Heart left ventricle (tissue), 13 donors: Measurements from ENCODE around the gene FTO.

Source experiments
- CTCF ChIP-seq, 12 donors: fragments of 200-600 bp; sonication (generic) in 4 of 12; IDR thresholded peaks; one replicate each; pipeline versions ENCODE4 v1.5.0 to v1.8.0; 2018 to 2022; ENCODE audit warnings: antibody characterized with exemption in 12 of 12, mild to moderate bottlenecking in 5 of 12
- POLR2A ChIP-seq, 2 donors: fragments of 450-650 bp; IDR thresholded peaks; one replicate each; pipeline ENCODE4 v1.6.1; 2017; ENCODE audit warnings: antibody characterized with exemption in 2 of 2, mild to moderate bottlenecking in 2 of 2, moderate library complexity in 2 of 2
- donor health status: ischemic (EF 13 %, LVEDD 7.1; RV severe dilation, severe dysfunction).
- donor health status: DM: no; HTN: yes; CAD: no.
- donor health status: DM: no; HTN: no; CAD: no.
- donor health status: ischemic (EF 25% LVEDD 6.9; RV normal size, moderate dysfunction).
- donor health status: ischemic (EF 25% LVEDD 5.7; RV mildly dilated, moderate dysfunction).
- donor health status: ischemic (EF 35%, LVEDD 5.7; RV mildly dilated, moderate dysfunction).
- donor health status: nonischemic (EF 11% LVEDD 7.7; RV severe dilation, severe dysfunction).
- donor health status: DM: yes; HTN: yes; CAD: no.
- donor health status: PGD.
- donor health status: ischemic (EF 29% LVEDD 5.4; RV normal size, mild dysfunction).
- donor health status: nonischemic (EF 23%, LVEDD 6.1; RV moderate dilation, normal function).

- TF ChIP-seq POLR2A (IDR thresholded peaks at IDR 0.05) (no peak), CTCF (IDR thresholded peaks at IDR 0.05) (no peak)
Observed at GRCh38 chr16:53915452-53916160, 211.7 kb downstream of the FTO start.
